Measurements from ENCODE around the gene EPHA7. TPM values are rescaled to one million over a fixed set of nuclear protein-coding genes. Genes with fewer than 3 reads are reported as not detected.

The EPHA7 gene
- polyA plus RNA-seq, 1 experiment = not detected

- no peak for DNase-seq (ENCODE audit: low read depth)
- Histone ChIP-seq H3K27me3 (ENCODE audit: control insufficient read depth, insufficient read depth, low read length) (no peaks in the 10 kb centered on the region), H3K36me3 (ENCODE audit: control insufficient read depth, insufficient read depth, low read length) (no peaks in the 10 kb centered on the region), H3K4me3 (ENCODE audit: low read depth, low read length) (no peak overlapping the region)
- ChIA-PET CTCF (no interaction called here), POLR2A (no interaction called here)
- no peak for TF ChIP-seq CTCF (IDR thresholded peaks at IDR 0.05; ENCODE audit: insufficient read depth, low read depth, low read length)
Observed at GRCh38 chr6:93272211-93272610, 147.1 kb downstream of the EPHA7 start.

GRCh38 chr6:93266116-93266817 is 153.1 kb downstream of the EPHA7 start:
- no peak for TF ChIP-seq CTCF (IDR thresholded peaks at IDR 0.05; ENCODE audit: insufficient read depth, low read depth, low read length)
- Histone ChIP-seq H3K36me3 (ENCODE audit: control insufficient read depth, insufficient read depth, low read length) (no peaks in the 10 kb centered on the region), H3K27me3 (ENCODE audit: control insufficient read depth, insufficient read depth, low read length) (no peaks in the 10 kb centered on the region), H3K4me3 (ENCODE audit: low read depth, low read length) (no peak overlapping the region)
- CTCF ChIA-PET = no interaction called here
- POLR2A ChIA-PET = no interaction called here
- DNase-seq (ENCODE audit: low read depth) = no peak

- DNase-seq (ENCODE audit: low read depth) = no peak
- Histone ChIP-seq H3K4me3 (ENCODE audit: low read depth, low read length) (no peak overlapping the region), H3K27me3 (ENCODE audit: control insufficient read depth, insufficient read depth, low read length) (no peaks in the 10 kb centered on the region), H3K36me3 (ENCODE audit: control insufficient read depth, insufficient read depth, low read length) (no peaks in the 10 kb centered on the region)
- CTCF ChIA-PET = no interaction called here
- TF ChIP-seq CTCF (IDR thresholded peaks at IDR 0.05; ENCODE audit: insufficient read depth, low read depth, low read length) = no peak
- POLR2A ChIA-PET = no interaction called here
Observed at GRCh38 chr6:93260881-93261280, 158.5 kb downstream of the EPHA7 start.

- TF ChIP-seq CTCF (IDR thresholded peaks at IDR 0.05; ENCODE audit: insufficient read depth, low read depth, low read length) = no peak
- Histone ChIP-seq H3K4me3 (ENCODE audit: low read depth, low read length) (no peak overlapping the region), H3K36me3 (ENCODE audit: control insufficient read depth, insufficient read depth, low read length) (no peaks in the 10 kb centered on the region), H3K27me3 (ENCODE audit: control insufficient read depth, insufficient read depth, low read length) (no peaks in the 10 kb centered on the region)
- POLR2A ChIA-PET = no interaction called here
- DNase-seq (ENCODE audit: low read depth) = no peak
- CTCF ChIA-PET = no interaction called here
Observed at GRCh38 chr6:93259332-93259731, 160.0 kb downstream of the EPHA7 start.

GRCh38 chr6:93252930-93253329 is 166.4 kb downstream of the EPHA7 start:
- DNase-seq (ENCODE audit: low read depth) = no peak

More at GRCh38 chr6:93252930-93253329, 166.4 kb downstream of the EPHA7 start:
- Histone ChIP-seq H3K4me3 (ENCODE audit: low read depth, low read length) (no peak overlapping the region), H3K27me3 (ENCODE audit: control insufficient read depth, insufficient read depth, low read length) (no peaks in the 10 kb centered on the region), H3K36me3 (ENCODE audit: control insufficient read depth, insufficient read depth, low read length) (no peaks in the 10 kb centered on the region)
- POLR2A ChIA-PET = no interaction called here
- CTCF ChIA-PET = no interaction called here
- no peak for TF ChIP-seq CTCF (IDR thresholded peaks at IDR 0.05; ENCODE audit: insufficient read depth, low read depth, low read length)

All from BJ (cell line).